Fibroblast of the conjunctiva (primary cell): ENCODE data around the gene AHRR.

Experiments
- DNase-seq: peaks from one replicate; pipeline ENCODE4 v3.0.0-alpha.2; 2010; ENCODE audit warnings: low read depth

Gene AHRR

DNA sequence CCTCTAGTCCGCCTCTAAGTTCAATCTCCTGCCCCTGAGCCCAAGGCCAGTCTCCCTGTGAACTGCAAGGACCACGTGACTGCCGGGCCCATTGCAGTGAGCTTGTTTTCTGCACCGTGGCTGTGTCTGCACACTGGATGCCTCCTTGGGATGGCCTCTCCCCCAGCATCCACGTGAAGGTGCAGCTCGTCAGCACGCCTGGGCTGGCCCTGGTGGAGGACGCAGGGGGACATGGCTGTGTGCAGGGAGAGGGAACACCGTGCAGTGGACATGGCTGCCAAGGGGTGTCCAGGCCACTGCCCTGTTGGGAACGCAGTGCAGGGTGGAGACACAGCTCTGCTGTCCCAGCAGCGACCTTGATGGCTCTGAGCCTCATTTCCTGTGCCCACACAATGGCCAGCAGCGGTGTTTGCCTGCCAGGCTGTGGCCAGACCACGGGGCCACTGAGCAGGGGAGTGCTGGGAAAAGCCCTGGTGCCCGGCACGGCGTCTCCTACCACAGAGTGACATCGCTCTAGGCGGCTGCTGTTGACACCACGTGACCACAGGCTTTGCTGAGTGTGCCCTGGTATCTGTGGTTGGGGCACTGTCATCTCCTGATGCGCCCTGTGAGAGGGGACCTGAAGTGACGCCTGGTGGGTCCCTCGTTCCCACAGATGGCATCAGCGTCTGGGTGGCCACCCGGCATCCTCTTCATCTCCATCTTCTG, 94.6 kb downstream of the AHRR start:
- DNase-seq, result no peak

DNA sequence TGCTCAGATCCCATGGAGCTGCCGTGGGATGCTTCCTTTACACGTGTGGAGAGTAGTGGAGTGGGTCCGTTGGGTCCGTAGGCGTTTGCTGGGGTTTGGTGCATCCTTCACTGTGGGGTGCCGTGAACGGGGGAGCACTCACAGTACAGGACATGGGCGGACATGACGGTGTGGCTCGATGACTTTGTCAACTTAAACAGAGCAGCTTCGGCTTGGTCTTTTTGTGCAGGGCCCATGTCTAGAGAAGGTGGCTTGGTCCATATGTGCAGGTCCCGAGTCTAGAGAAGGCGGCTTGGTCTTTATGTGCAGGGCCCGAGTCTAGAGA, 95.1 kb downstream of the AHRR start:
- DNase-seq, result no peak

DNA sequence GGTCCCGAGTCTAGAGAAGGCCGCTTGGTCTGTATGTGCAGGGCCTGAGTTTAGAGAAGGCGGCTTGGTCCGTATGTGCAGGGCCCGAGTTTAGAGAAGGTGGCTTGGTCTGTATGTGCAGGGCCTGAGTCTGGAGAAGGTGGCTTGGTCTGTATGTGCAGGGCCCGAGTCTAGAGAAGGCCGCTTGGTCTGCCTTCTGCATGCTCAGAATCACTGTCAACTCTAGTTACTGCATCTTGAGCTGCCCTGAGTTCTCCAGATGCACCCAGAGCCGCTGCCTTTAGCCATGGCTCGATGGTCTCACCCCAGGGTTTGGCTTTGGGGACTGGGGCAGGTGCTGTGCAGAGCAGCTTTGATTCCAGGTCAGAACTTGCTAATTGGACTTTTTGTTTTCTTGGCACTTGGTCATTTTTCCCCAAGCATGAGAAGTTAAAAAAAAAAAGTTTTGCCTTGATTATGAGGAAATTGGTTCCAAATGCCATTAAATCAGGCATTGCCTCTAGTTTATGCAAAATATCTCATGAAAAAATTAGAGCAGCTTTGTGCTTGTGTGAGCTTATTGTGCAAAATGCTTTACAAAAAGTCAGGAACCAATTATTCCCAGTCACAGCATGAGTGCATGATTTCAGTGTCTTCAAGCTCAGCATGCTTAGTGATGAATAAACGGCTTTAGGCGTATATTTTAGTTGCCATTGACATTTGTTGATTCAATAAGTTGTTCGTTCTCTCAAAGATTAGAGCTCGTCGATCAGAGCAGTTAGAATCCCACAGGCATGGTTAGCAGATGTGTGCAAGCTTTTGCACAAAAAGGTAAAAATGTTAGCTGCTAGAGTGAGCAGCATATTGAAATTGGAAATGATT, 96.0 kb downstream of the AHRR start:
- no peak for DNase-seq

DNA sequence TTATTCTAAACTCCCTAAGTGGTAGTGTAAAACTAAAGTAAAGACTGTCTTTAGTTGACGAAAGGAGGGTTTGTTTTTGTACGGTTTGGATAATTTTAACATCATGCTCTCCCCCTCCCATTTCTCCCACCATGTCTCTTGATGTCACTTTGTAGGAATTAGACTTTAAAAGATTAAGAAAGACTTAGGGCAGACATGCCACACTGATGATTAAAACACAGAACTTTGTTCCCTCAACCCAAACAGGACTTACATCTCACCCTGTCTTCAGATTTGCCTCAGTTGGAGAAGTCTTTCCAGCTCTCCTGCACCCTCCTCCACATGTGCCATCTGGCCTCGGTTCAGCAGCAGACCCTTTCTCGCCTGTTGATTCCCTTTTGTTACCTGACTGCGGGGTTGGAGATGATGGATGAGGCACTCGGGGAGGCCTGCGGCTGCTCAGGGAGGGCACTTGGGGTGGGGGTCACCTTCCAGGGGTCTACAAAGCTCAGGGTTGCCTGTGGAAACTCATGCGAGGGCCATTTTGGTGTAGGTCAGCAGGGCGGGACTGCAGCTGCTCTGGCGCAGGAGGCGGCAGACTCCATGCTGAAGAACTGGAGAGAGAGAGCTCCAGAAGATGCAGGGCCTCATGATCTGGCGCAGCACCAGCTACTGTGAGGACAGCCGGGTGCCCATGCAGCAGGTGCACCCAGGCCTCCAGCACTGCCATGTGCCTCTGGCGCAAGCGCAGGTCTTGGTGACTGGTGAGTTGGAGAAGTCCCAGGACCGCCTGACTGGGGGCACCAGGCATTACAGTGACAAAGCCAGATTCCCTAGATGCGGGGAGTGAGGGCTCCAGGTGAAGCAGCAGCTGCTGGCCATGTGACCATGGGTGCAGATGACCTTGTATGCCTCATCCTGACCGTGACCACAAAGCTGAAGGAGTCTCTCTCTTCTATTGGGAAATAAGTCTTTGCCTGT, 96.9 kb downstream of the AHRR start:
- no peak for DNase-seq

DNA sequence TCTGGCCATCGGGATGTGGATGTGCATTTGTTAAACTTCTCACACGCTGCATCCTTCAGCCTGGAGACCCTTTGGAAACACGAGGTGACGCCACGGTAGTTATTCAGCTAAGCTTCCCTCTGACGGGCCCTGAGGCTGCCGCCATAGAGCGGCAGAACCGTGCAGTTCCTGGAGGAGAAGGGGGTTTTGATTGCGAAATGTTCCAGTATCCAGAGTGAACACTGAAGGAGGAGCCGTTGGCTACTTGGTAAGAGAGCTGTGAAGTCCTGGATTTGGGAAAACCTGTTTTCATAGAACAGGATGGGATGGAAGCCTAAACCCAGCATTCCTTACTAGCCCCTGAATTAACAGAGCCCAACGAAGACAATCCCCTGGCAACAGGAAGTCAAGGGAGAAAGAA, 98.5 kb downstream of the AHRR start:
- DNase-seq, result no peak

DNA sequence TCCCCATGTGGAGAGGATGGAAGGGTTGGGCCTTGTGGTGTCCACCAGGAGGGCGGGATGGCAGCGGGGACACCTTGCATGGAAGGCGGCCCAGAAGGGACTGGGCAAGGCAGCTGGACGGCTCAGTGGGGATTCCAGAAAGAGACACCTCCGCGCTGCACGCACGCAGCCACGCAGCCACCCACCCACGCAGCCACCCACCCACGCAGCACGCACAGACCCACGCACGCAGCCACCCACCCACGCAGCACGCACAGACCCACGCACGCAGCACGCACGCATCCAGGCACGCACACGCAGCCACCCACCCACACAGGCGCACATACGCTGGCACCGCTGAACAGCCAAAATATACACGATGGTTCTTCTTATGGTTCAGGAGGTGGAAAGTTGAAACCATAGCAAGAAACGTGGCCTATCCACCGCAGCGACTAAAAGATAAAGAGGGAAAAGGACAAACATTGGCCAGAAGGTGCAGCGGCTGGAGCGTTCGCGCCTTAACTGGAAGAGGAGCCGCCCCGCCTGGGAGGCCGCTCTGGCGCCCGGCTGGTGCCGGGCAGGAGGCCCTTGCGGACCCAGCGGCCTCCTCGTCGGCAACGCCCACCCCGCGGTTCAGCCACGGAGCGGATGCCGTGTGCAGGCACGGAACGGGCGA, 99.2 kb downstream of the AHRR start:
- DNase-seq, result no peak

DNA sequence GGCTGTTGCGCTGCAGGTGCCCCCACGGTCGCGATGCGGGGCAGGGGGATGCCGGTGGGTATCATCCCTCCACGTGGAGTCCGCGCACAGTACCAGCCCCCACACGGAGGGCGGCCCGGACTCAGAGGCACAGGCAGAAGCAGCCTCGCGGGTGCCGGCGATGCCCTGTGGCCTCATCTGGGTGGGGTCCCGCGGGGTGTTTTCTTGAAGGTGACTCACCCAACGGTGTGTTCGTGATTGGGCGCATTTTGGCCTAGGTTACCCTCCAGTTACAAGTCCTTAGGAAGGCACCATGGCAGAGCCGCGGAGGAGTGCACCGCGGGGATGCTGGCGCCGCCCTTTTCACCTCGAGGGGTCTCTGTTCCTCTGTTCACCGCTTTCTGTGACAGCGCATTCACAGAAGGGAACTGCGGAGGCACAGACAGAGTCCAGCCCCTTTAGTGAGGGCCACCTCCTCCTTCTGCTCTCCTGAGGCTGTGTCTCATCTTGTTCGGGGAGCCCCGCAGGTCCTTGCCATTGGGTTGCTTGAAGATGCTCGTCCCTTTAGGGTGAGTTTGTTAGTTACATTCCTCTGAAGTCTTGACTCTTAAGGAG, 99.9 kb downstream of the AHRR start:
- DNase-seq, result no peak

DNA sequence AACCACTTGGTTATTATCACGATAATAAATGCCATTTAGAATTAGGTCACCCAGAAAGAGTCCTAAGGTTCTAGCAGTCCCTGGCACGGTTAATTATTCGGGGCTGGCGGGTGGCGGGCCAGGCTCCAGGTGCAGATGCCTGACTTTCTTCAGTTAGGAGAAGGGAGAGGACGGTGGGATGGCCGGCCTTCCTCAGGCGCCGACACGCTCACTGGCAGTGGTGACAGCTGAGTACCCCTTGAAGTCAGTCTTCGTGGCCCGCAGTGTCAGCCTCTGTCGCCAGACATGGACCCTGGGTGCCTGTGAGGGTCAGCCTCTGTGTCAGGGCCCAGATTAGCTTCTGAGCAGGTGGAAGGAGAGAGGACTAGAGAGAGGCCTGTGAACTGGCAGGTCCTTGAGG, 100.4 kb downstream of the AHRR start:
- no peak for DNase-seq

DNA sequence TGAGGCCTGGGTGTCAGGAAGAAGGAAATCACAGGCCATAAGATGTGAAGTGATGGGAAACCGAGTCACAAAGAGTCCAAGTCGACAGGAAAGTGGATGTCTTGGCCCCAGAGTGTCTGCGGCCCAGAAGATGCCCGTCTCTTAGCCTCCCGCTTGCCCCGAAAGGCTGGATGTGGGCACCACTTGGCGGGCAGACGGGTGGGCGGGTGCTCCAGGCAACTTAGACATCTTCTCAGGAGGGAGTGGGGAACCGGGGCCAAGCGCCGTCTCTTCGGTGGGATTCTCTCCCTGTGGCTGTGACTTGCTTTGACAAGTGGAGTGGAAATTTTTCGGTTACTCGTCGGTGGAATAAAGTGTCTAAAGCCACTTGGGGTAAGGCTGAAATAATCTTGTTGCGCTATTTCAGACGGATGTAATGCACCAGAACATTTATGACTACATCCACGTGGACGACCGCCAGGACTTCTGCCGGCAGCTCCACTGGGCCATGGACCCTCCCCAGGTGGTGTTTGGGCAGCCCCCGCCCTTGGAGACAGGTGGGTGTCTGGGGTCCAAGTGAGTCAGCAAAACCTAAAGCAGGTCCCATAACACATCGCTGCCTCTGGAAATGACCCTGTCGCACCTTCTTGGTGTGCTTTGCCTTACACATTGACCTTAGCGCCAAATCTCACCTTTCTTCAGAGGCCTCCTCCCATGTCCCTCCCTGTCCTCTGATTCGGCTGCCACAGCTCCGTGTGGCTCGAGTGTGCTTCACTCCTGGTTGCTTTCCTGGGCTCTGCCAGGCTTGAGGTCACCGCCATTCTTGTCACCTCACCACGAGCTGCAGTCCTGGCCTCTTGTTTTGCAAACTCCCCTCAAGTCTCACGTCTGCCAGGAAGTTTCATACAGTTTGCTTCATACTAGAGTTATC, 101.1 kb downstream of the AHRR start:
- no peak for DNase-seq

DNA sequence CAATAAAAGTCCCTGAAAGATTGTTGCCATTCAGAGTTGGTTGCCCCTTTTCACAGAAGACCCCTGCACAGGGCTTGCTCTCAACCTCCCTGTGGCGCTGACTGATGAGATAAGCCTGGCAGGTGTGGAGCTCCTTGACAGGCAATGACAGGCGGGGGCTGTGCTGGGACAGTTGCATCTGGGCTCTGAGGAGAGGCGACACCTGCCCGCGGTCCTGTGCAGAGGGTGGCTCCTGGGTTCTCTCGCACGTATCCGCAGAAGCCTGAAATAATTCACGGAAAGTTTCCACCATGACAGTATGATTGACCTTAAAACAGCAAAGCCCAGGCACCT, 101.7 kb downstream of the AHRR start:
- DNase-seq, result no peak

DNA sequence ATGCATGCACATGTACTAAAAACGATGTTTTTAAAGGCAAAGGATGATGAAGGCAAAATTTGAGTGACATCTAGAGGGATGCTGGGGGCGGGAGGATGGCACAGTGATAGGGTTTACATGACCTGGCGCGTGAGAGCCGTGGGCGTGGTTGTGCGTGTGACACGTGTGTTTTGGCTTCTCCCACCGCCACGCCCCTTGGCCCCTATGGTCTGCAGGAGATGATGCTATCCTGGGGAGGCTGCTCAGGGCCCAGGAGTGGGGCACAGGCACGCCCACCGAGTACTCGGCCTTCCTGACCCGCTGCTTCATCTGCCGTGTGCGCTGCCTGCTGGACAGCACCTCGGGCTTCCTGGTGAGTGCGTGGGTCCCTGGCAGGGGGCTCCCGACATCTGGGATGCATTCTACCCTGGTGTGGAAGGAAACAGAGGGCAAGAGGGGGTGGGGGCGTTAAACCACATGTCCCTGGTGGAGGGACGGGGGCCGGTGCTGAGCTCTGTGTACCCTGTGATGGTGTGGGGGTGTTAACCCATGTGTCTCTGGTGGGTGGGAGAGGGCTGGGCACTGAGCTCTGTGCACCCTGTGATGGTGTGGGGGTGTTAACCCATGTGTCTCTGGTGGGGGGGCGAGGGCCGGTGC, 102.2 kb downstream of the AHRR start:
- no peak for DNase-seq

DNA sequence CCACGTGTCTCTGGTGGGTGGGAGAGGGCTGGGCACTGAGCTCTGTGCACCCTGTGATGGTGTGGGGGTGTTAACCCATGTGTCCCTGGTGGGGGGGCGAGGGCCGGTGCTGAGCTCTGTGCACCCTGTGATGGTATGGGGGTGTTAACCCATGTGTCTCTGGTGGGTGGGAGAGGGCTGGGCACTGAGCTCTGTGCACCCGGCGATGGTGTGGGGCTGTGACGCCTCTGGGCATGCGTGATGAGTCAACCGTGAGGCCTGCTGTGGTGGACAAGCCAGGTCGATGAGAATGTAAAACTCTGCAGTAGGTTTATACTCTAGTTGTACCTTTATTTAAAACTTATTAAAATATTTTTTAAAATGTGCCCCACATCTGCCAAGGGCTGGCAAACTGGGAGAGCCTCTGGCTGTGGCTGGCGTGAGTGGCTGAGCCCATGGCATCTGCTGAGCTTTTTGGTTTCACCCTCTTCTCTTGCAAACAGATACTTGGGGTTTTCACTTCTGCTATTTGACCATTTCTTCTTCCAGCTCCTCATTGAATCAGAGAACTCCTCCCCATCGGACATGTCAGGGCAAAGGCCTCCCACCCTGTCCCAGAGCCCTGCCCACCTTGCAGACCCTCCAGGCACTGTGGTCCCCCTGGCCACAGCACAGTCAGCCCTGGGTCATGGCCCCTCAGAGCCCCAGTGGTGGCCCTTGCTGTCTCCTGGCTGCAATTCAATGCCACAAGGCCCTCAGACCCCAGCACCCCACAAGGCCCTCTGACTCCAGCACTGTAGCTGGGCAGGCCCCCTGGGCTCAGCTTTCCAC, 103.0 kb downstream of the AHRR start:
- DNase-seq, result no peak

DNA sequence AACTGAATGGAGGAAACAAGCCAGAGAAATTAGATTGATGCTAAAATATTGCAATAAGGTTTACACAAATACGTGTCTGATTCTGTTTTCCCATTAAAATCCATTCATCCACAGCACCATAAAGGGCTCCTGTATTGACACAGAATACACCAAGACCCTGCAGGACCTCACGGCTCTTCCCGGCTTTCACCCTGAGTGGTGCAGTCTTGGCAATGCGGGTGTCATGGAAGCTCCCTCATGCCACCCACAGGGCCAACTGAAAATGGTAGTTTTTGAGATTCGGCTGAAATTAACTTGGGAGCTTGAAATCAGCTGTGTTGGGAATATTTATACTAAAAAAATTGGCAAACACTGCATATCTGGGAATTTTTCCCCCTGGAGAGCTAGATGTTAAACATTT, 104.2 kb downstream of the AHRR start:
- DNase-seq, result no peak

DNA sequence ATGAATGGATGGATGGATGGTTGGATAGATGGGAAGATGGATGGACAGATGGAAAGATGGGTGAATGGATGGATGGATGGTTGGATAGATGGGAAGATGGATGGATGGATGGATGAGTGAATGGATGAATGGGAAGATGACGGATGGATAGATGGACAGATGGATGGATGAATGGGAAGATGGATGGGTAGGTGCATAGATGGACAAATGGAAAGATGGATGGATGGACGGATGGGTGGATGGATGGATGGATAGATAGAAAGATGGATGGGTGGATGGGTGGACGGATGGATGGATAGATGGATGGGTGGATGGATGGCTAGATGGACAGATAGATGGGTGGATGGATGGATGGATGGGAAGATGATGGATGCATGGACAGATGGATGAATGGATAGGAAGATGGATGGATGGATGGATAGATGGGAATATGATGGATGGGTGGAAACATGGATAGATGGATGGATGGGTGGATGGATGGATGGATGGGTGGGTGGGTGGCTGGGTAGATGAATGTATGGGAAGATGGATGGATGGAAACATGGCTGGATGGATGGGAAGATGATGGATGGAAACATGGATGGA, 105.0 kb downstream of the AHRR start:
- no peak for DNase-seq

DNA sequence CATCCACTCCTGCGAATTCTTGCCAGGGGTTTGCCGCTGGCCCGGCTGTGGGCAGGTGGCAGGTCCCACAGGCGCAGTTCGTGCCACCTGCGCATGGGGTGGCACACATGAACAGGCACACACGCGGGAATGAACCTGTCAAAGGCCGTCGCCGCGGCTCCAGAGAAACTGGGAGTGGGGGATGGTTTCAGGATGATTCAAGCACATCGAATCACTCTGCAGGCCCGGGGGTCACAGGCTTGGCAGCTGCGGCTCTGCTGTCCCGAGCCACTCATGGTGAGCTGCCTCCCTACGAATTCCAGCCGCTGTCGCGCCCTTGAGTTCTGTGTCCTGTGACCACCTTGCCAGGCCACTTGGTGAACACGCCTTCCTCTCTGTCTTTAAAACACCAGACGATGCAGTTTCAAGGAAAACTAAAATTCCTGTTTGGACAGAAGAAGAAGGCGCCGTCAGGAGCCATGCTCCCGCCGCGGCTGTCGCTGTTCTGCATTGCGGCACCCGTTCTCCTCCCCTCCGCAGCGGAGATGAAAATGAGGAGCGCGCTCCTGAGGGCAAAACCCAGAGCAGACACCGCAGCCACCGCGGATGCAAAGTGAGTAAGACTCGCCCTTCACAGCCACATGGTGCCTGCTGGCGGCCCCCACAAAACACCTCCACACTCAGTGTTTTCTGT, 106.0 kb downstream of the AHRR start:
- DNase-seq, result no peak

DNA sequence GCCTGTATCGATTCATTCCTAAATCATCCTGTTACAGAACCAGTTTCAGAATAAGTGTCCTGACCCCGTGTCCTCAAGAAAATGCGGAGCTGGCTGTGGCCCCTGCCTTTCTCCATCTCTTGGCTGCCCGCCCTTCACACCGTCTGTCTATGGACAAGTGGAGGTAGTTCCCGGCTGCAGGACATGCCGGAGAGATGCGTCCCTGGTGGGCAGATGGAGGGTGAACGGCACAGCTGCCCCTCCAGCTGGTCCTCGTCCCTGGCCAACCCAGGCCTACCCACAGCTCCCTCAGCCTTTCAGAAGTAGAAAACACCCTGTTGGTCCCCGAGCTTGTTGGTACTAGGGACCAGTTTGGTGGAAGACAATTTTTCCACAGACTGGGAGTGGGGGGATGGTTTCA, 106.7 kb downstream of the AHRR start:
- DNase-seq, result no peak

DNA sequence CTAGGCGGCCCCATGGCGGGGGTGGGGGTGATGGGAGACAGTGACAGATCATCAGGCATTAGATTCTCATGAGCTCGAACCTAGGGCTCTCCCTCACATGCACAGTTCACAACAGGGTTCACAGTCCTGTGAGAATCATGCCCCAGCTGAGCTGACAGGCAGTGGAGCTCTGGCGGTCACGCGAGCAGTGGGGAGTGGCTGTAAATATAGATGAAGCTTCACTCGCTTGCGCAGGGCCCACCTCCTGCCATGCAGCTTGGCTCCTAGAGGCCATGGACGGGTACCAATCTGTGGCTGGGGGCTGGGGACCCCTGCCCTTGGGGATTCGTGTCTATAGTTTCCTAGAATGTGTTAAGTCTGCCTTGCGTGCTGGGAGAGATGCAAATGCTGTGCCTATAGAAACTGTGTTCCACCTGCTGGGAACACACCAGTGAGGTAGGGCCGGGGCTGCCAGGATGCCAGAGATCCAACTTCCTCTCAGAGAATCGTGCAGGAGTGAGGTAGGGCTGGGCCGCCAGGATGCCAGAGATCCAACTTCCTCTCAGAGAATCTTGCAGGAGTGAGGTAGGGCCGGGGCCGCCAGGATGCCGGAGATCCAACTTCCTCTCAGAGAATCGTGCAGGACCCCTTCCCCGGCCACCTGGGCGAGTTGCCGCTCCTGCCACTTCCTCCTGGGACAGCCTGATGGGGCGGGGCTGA, 107.4 kb downstream of the AHRR start:
- DNase-seq, result no peak
